ENCODE measurements around the gene CCDC159.

DNA sequence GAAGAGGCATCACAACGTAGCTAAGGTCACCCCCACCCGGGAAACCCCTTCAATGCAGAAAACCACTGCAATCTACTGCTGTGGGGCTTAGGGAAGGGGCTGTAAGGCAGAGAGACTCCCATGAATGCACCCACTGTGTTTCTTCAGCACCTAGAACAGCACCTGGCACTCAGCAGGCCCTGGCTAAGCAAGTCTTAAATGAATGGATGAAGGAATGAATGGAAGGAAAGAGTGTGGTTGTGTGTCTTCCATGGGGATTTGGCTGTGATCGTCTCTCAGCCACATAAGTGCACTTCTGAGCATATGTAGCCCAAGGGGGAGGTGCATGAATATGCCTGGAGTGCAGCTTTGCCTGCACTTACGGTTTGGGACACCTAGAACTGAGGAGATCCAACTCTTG lies 2.9 kb downstream of the CCDC159 start:
- TF ChIP-seq, protein P1, sequence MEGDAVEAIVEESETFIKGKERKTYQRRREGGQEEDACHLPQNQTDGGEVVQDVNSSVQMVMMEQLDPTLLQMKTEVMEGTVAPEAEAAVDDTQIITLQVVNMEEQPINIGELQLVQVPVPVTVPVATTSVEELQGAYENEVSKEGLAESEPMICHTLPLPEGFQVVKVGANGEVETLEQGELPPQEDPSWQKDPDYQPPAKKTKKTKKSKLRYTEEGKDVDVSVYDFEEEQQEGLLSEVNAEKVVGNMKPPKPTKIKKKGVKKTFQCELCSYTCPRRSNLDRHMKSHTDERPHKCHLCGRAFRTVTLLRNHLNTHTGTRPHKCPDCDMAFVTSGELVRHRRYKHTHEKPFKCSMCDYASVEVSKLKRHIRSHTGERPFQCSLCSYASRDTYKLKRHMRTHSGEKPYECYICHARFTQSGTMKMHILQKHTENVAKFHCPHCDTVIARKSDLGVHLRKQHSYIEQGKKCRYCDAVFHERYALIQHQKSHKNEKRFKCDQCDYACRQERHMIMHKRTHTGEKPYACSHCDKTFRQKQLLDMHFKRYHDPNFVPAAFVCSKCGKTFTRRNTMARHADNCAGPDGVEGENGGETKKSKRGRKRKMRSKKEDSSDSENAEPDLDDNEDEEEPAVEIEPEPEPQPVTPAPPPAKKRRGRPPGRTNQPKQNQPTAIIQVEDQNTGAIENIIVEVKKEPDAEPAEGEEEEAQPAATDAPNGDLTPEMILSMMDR (IDR thresholded peaks at IDR 0.05; ENCODE audit: low read depth, low read length, poor library complexity, severe bottlenecking), result no peak
- TF ChIP-seq EZH2phosphoT487 (IDR thresholded peaks at IDR 0.05; ENCODE audit: borderline replicate concordance, low read length), result no peak
